Measurements from ENCODE around the gene CRIP3.

DNA sequence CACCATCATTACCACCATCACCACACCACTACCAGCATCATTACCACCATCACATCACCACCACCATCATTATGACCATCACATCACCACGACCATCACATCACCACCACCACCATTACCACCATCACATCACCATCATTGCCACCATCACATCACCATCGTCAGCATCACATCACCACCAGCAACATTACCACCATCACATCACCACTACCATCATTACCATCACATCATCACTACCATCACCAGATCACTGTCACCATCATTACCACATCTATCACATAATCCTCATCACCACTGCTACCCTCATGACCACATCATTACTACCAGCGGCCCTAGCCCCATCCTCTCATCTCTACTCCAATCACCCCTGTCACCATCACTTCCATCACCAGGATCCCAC is 14.1 kb downstream of the CRIP3 start:
- TF ChIP-seq, protein P1, sequence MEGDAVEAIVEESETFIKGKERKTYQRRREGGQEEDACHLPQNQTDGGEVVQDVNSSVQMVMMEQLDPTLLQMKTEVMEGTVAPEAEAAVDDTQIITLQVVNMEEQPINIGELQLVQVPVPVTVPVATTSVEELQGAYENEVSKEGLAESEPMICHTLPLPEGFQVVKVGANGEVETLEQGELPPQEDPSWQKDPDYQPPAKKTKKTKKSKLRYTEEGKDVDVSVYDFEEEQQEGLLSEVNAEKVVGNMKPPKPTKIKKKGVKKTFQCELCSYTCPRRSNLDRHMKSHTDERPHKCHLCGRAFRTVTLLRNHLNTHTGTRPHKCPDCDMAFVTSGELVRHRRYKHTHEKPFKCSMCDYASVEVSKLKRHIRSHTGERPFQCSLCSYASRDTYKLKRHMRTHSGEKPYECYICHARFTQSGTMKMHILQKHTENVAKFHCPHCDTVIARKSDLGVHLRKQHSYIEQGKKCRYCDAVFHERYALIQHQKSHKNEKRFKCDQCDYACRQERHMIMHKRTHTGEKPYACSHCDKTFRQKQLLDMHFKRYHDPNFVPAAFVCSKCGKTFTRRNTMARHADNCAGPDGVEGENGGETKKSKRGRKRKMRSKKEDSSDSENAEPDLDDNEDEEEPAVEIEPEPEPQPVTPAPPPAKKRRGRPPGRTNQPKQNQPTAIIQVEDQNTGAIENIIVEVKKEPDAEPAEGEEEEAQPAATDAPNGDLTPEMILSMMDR (IDR thresholded peaks at IDR 0.05; ENCODE audit: low read length), result no peak
- no peak for TF ChIP-seq EZH2 (IDR thresholded peaks at IDR 0.05; ENCODE audit: borderline replicate concordance, low read length)

All from OCI-LY1 (cell line).